Neural cell (in vitro differentiated cells): Measurements from ENCODE around the gene SETD2. TPM values are rescaled to one million over a fixed set of nuclear protein-coding genes. Genes with fewer than 3 reads are reported as not detected.

ENCODE experiments used
- H2AFZ ChIP-seq: fragments of 200-600, 300-800 bp; sonication (generic), shearing (Covaris generic); 2 replicates; pipeline ENCODE4 v1.6.0; 2014; ENCODE audit warnings: low read depth, mild to moderate bottlenecking, antibody characterized with exemption, low read length, moderate library complexity
- H3F3A ChIP-seq: fragments of 200-600 bp; shearing (Covaris generic); 2 replicates; pipeline ENCODE4 v1.6.1; 2016; ENCODE audit warnings: mild to moderate bottlenecking, moderate library complexity, mixed read lengths, antibody characterized with exemption, low read length; ENCODE audit not compliant: insufficient read depth, poor library complexity, severe bottlenecking
- H3K27ac ChIP-seq: fragments of 200-600, 300-800 bp; sonication (generic), shearing (Covaris generic); 2 replicates; pipeline ENCODE4 v1.5.1; 2014; ENCODE audit warnings: mild to moderate bottlenecking, low read length, moderate library complexity
- H3K27me3 ChIP-seq: fragments of 300-800, 200-600 bp; sonication (generic), shearing (Covaris generic); 2 replicates; pipeline ENCODE4 v1.6.0; 2014; ENCODE audit warnings: mild to moderate bottlenecking, low read depth, low read length, moderate library complexity; ENCODE audit not compliant: insufficient read depth
- H3K36me3 ChIP-seq: fragments of 300-800, 200-600 bp; sonication (generic), shearing (Covaris generic); 2 replicates; pipeline ENCODE4 v1.5.1; 2014; ENCODE audit warnings: mild to moderate bottlenecking, antibody characterized with exemption, low read length, moderate library complexity; ENCODE audit not compliant: insufficient read depth
- H3K4me2 ChIP-seq: fragments of 300-800, 200-600 bp; sonication (generic), shearing (Covaris generic); 2 replicates; pipeline ENCODE4 v1.6.0; 2014; ENCODE audit warnings: mild to moderate bottlenecking, low read length
- H3K4me3 ChIP-seq: fragments of 300-800, 200-600 bp; sonication (generic), shearing (Covaris generic); 2 replicates; pipeline ENCODE4 v1.5.1; 2014; ENCODE audit warnings: mild to moderate bottlenecking, low read length, moderate library complexity
- H3K79me2 ChIP-seq: fragments of 200-600 bp; shearing (Covaris generic); replicated peaks from 2 replicates; pipeline ENCODE4 v1.6.0; 2014; ENCODE audit warnings: mild to moderate bottlenecking, low read length, moderate library complexity; ENCODE audit not compliant: insufficient read depth
- H3K9ac ChIP-seq: fragments of 300-800, 200-600 bp; sonication (generic), shearing (Covaris generic); 2 replicates; pipeline ENCODE4 v1.6.1; 2016; ENCODE audit warnings: mild to moderate bottlenecking, low read length, mixed read lengths
- H3K9me2 ChIP-seq: fragments of 200-600 bp; shearing (Covaris generic); 2 replicates; pipeline ENCODE4 v1.6.1; 2016; ENCODE audit warnings: mild to moderate bottlenecking, low read length, mixed read lengths; ENCODE audit not compliant: insufficient read depth
- H3K9me3 ChIP-seq: fragments of 200-600, 300-800 bp; sonication (generic), shearing (Covaris generic); 2 replicates; pipeline ENCODE4 v1.6.1; 2016; ENCODE audit warnings: mild to moderate bottlenecking, mixed run types, low read length, moderate library complexity, mixed read lengths
- H4K20me1 ChIP-seq: fragments of 200-600 bp; shearing (Covaris generic); 2 replicates; pipeline ENCODE4 v1.6.1; 2016; ENCODE audit warnings: mild to moderate bottlenecking, mixed run types; ENCODE audit not compliant: insufficient read depth
- CTCF ChIP-seq: fragments of 450-650 bp; IDR thresholded peaks from 2 replicates; pipeline ENCODE4 v1.5.1; 2014; ENCODE audit warnings: antibody characterized with exemption, mild to moderate bottlenecking, moderate library complexity; ENCODE audit not compliant: poor library complexity, severe bottlenecking
- EP300 ChIP-seq: fragments of 450-650 bp; conservative IDR thresholded peaks from 2 replicates; pipeline ENCODE4 v1.6.1; 2014; ENCODE audit warnings: antibody characterized with exemption, mild to moderate bottlenecking, moderate library complexity; ENCODE audit not compliant: poor library complexity, severe bottlenecking
- EZH2 ChIP-seq: fragments of 200-600, 300-800 bp; shearing (Covaris generic), sonication (generic); IDR thresholded peaks from 2 replicates; pipeline ENCODE4 v1.6.1; 2014; ENCODE audit warnings: antibody characterized with exemption, low read length, borderline replicate concordance, mild to moderate bottlenecking; ENCODE audit not compliant: insufficient read depth, poor library complexity, severe bottlenecking
- MXI1 ChIP-seq: fragments of 450-650 bp; conservative IDR thresholded peaks from 2 replicates; pipeline ENCODE4 v1.6.1; 2014; ENCODE audit warnings: antibody characterized with exemption, mild to moderate bottlenecking; ENCODE audit not compliant: poor library complexity, severe bottlenecking
- POLR2AphosphoS5 ChIP-seq: IDR thresholded peaks from 2 replicates; pipeline ENCODE4 v1.6.1; 2012
- RAD21 ChIP-seq: fragments of 450-650 bp; conservative IDR thresholded peaks from 2 replicates; pipeline ENCODE4 v1.6.1; 2014; ENCODE audit warnings: antibody characterized with exemption, mild to moderate bottlenecking, moderate library complexity
- SMC3 ChIP-seq: fragments of 450-650 bp; conservative IDR thresholded peaks from 2 replicates; pipeline ENCODE4 v1.6.1; 2014; ENCODE audit warnings: antibody characterized with exemption, mild to moderate bottlenecking, moderate library complexity; ENCODE audit not compliant: poor library complexity
- TAF1 ChIP-seq: IDR thresholded peaks from 2 replicates; pipeline ENCODE4 v1.6.1; 2012; ENCODE audit warnings: low read depth
- polyA plus RNA-seq: library from polyadenylated mRNA; depleted of rRNA; stranded (reverse); fragments of >200 nt; gene quantifications from 2 replicates; pipeline ENCODE4 v1.2.3, GENCODE V29; 2014
- TF ChIP-seq, protein P1 (sequence below): IDR thresholded peaks from 2 replicates; pipeline ENCODE4 v1.6.1; 2012; ENCODE audit warnings: borderline replicate concordance

Gene SETD2
- polyA plus RNA-seq, 1 donor from 2014 or later = 18.4 TPM

- Histone ChIP-seq H3K9ac (no peak overlapping the region), H3K4me3 (no peak overlapping the region), H3K27me3 (no peaks in the 10 kb centered on the region), H3K79me2 (no peaks in the 10 kb centered on the region), H3K36me3 (no peaks in the 10 kb centered on the region), H4K20me1 (no peaks in the 10 kb centered on the region), H3F3A (no peaks in the 10 kb centered on the region), H2AFZ (no peak overlapping the region), H3K27ac (no peak overlapping the region), H3K9me2 (no peaks in the 10 kb centered on the region), H3K4me2 (no peak overlapping the region), H3K9me3 (no peaks in the 10 kb centered on the region)
- TF ChIP-seq RAD21 = no peak
- no peak for TF ChIP-seq EZH2
- no peak for TF ChIP-seq EP300
- no peak for TF ChIP-seq TAF1
- TF ChIP-seq, protein P1, sequence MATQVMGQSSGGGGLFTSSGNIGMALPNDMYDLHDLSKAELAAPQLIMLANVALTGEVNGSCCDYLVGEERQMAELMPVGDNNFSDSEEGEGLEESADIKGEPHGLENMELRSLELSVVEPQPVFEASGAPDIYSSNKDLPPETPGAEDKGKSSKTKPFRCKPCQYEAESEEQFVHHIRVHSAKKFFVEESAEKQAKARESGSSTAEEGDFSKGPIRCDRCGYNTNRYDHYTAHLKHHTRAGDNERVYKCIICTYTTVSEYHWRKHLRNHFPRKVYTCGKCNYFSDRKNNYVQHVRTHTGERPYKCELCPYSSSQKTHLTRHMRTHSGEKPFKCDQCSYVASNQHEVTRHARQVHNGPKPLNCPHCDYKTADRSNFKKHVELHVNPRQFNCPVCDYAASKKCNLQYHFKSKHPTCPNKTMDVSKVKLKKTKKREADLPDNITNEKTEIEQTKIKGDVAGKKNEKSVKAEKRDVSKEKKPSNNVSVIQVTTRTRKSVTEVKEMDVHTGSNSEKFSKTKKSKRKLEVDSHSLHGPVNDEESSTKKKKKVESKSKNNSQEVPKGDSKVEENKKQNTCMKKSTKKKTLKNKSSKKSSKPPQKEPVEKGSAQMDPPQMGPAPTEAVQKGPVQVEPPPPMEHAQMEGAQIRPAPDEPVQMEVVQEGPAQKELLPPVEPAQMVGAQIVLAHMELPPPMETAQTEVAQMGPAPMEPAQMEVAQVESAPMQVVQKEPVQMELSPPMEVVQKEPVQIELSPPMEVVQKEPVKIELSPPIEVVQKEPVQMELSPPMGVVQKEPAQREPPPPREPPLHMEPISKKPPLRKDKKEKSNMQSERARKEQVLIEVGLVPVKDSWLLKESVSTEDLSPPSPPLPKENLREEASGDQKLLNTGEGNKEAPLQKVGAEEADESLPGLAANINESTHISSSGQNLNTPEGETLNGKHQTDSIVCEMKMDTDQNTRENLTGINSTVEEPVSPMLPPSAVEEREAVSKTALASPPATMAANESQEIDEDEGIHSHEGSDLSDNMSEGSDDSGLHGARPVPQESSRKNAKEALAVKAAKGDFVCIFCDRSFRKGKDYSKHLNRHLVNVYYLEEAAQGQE = no peak
- TF ChIP-seq MXI1 = no peak
- no peak for TF ChIP-seq CTCF
- TF ChIP-seq POLR2AphosphoS5 = no peak
- TF ChIP-seq SMC3 = no peak
Observed at GRCh38 chr3:47003461-47004368, 160.2 kb downstream of the SETD2 start.

DNA sequence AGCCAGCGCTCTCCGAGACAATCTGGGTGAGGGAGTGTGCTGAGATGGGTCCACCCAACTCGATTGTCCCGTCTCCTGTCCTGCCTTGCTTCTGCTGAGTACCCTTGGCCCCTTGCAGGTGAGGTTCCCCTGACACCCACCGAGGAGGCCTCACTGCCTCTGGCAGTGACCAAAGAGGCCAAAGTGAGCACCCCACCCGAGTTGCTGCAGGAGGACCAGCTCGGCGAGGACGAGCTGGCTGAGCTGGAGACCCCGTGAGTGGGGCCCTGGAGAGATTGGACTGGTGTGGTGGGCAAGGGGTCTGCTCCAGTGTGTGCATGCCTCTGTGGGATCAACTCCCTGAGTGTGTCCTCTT lies 160.9 kb downstream of the SETD2 start:
- Histone ChIP-seq H3F3A (no peaks in the 10 kb centered on the region), H2AFZ (no peak overlapping the region), H3K79me2 (no peaks in the 10 kb centered on the region), H3K9me2 (no peaks in the 10 kb centered on the region), H3K4me2 (no peak overlapping the region), H3K27me3 (no peaks in the 10 kb centered on the region), H4K20me1 (no peaks in the 10 kb centered on the region), H3K36me3 (no peaks in the 10 kb centered on the region), H3K9ac (no peak overlapping the region), H3K9me3 (no peaks in the 10 kb centered on the region), H3K27ac (no peak overlapping the region), H3K4me3 (no peak overlapping the region)
- TF ChIP-seq RAD21 = no peak
- TF ChIP-seq MXI1 = no peak
- TF ChIP-seq POLR2AphosphoS5 = no peak
- TF ChIP-seq EZH2 = no peak
- no peak for TF ChIP-seq EP300
- no peak for TF ChIP-seq TAF1
- TF ChIP-seq SMC3 = no peak
- no peak for TF ChIP-seq CTCF
